ENCODE results near the gene KIN.
A peak's percentile ranks its signal among the peaks of the same experiment; 100 is the strongest.

The KIN gene

GRCh38 chr10:7826971-7827370, 39.2 kb upstream of the KIN start:
- no peak for DNase-seq (ENCODE audit: low read depth)
- TF ChIP-seq, protein P1, sequence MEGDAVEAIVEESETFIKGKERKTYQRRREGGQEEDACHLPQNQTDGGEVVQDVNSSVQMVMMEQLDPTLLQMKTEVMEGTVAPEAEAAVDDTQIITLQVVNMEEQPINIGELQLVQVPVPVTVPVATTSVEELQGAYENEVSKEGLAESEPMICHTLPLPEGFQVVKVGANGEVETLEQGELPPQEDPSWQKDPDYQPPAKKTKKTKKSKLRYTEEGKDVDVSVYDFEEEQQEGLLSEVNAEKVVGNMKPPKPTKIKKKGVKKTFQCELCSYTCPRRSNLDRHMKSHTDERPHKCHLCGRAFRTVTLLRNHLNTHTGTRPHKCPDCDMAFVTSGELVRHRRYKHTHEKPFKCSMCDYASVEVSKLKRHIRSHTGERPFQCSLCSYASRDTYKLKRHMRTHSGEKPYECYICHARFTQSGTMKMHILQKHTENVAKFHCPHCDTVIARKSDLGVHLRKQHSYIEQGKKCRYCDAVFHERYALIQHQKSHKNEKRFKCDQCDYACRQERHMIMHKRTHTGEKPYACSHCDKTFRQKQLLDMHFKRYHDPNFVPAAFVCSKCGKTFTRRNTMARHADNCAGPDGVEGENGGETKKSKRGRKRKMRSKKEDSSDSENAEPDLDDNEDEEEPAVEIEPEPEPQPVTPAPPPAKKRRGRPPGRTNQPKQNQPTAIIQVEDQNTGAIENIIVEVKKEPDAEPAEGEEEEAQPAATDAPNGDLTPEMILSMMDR (IDR thresholded peaks at IDR 0.05; ENCODE audit: control insufficient read depth, insufficient read depth, low read depth, low read length, missing control alignments) = no peak
- H3K4me3 ChIP-seq (ENCODE audit: control insufficient read depth, low read depth, low read length) = no peak overlapping the region

DNA sequence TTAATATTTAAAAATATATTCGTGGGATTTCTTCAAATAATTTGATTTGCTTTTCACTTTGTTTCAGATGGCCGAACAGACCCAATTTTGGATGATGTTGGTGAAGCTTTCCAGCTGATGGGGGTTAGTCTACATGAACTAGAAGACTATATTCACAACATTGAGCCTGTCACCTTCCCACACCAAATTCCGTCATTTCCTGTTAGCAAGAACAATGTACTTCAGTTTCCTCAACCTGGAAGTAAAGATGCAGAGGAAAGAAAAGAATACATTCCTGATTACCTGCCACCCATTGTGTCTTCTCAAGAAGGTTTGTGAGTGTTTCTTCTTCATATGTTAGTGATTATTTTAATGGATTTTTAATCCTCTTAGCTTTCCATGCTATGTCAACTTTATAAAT, 36.5 kb upstream of the KIN start:
- TF ChIP-seq, protein P1 (IDR thresholded peaks at IDR 0.05; ENCODE audit: control insufficient read depth, insufficient read depth, low read depth, low read length, missing control alignments) = no peak
- DNase-seq (ENCODE audit: low read depth) = no peak
- H3K4me3 ChIP-seq (ENCODE audit: control insufficient read depth, low read depth, low read length) = no peak overlapping the region

- no peak for DNase-seq (ENCODE audit: low read depth)
- peak overlapping the region; percentile 73 for H3K4me3 ChIP-seq (ENCODE audit: control insufficient read depth, low read depth, low read length)
- TF ChIP-seq, protein P1 (IDR thresholded peaks at IDR 0.05; ENCODE audit: control insufficient read depth, insufficient read depth, low read depth, low read length, missing control alignments) = peak; percentile 60
These were observed 31.3 kb upstream of the KIN start for GRCh38 chr10:7819121-7819460.

- H3K4me3 ChIP-seq (ENCODE audit: control insufficient read depth, low read depth, low read length) = peak within 1 kb of the TSS; percentile 73
- peak; percentile 31 for DNase-seq (ENCODE audit: low read depth)
- TF ChIP-seq, protein P1 (IDR thresholded peaks at IDR 0.05; ENCODE audit: control insufficient read depth, insufficient read depth, low read depth, low read length, missing control alignments) = no peak
These were observed 30.7 kb upstream of the KIN start, which contains the start of gene TAF3 for GRCh38 chr10:7818295-7819120. Gene TAF3, plus strand, starts transcription at chr10:7818505. Its CDS starts 205 bp downstream, at chr10:7818710.

DNA sequence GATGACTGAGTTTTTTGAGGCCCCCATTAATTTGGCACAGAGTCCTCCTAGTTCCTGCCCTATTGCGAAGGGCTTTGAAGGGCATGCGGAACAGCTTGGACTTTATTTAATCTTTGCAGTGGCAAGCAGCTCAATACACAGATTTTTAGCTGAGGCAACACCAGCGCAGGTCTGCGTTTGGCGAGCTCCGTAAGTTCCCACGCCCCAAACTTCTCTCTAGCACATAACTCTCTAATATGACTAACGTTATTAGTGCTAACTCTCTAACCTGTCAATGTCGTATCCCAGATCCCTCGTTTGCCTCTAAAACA, 30.1 kb upstream of the KIN start:
- TF ChIP-seq, protein P1 (IDR thresholded peaks at IDR 0.05; ENCODE audit: control insufficient read depth, insufficient read depth, low read depth, low read length, missing control alignments) = no peak
- no peak for DNase-seq (ENCODE audit: low read depth)
- peak overlapping the region; percentile 73 for H3K4me3 ChIP-seq (ENCODE audit: control insufficient read depth, low read depth, low read length)

DNA sequence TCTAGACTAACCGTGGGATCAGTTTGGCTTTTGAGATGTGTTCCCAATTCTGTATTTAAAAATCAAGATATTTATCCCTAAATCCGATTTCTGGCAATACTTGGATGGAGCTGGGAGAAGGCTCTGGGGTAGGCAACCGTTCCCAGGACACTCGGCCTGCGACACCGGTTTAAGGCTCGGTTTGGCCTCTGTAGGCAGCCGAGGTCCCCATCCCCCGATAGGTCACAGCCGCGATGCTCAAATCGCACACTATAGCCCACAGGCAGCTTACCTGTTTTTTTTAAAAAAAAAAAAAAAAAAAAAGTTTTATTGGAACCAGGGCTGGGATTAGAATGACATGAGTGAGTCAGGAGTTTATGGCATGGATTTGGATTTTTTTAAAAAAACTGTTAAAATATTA, 29.8 kb upstream of the KIN start:
- H3K4me3 ChIP-seq (ENCODE audit: control insufficient read depth, low read depth, low read length) = peak overlapping the region; percentile 73
- no peak for DNase-seq (ENCODE audit: low read depth)
- TF ChIP-seq, protein P1 (IDR thresholded peaks at IDR 0.05; ENCODE audit: control insufficient read depth, insufficient read depth, low read depth, low read length, missing control alignments) = no peak
